H1 (cell line): ENCODE results near the gene FRMD6. TPM values are rescaled to one million over a fixed set of nuclear protein-coding genes. Genes with fewer than 3 reads are reported as not detected.

ENCODE experiments used
- polyA plus RNA-seq, 7 experiments: library from polyadenylated mRNA; depleted of rRNA in 3 of 7; stranded (reverse) in 5 of 7; unstranded in 2 of 7; fragments of >200 nt in 5 of 7; fragments of 200-250 nt in 2 of 7; gene quantifications; 1 replicate in 5 of 7; 2 replicates in 1 of 7; 4 replicates in 1 of 7; pipeline versions ENCODE4 v1.2.1 to v1.2.3, GENCODE V29; 2011 to 2013; ENCODE audit warnings: missing spikeins in 2 of 7, mixed read lengths in 2 of 7
- small RNA-seq: library from polyadenylated mRNA; stranded (forward); fragments of <200 nt; extraction: miRNeasy Mini kit (QIAGEN cat#:217004); gene quantifications from one replicate; pipeline ENCODE3, GENCODE V24; 2013; ENCODE audit not compliant: insufficient read depth
- total RNA-seq: library from RNA; stranded (reverse); fragmentation: NEBNext Ultra II Directional; extraction: Animal tissue kit (Norgen Biotek cat#: 25700); gene quantifications from 2 replicates; pipeline ENCODE4 v1.2.1, GENCODE V29; 2021

The FRMD6 gene
- total and polyA plus RNA-seq, 2 of the 8 experiments (the other 6 are each of a cell fraction or from before 2014, with no cell fraction given), result 5.4 to 23.7 TPM

Small RNA genes within 50 kb of the gene (small RNA-seq; reads per million reads assigned to genes)
- gene OR7E159P (not detected), gene RNA5SP385 (not detected), gene RNU6-301P (not detected)

Other genes with a start within 250 kb of the FRMD6 start
- gene GNG2, start 208.7 kb downstream of the FRMD6 start, total RNA-seq, result 17.9 and 18.5 TPM in 2 replicates
- 5.5 and 8.2 TPM in 2 replicates for gene GNG2, start 208.7 kb downstream of the FRMD6 start, polyA plus RNA-seq (2011; rRNA removed)